NCI-H2171 (cell line): ENCODE results near the gene MACROH2A1.

ENCODE experiments used
- DNase-seq: peaks from one replicate; lab custom pipeline; 2025; lab: John Stamatoyannopoulos, UW

The MACROH2A1 gene

DNA sequence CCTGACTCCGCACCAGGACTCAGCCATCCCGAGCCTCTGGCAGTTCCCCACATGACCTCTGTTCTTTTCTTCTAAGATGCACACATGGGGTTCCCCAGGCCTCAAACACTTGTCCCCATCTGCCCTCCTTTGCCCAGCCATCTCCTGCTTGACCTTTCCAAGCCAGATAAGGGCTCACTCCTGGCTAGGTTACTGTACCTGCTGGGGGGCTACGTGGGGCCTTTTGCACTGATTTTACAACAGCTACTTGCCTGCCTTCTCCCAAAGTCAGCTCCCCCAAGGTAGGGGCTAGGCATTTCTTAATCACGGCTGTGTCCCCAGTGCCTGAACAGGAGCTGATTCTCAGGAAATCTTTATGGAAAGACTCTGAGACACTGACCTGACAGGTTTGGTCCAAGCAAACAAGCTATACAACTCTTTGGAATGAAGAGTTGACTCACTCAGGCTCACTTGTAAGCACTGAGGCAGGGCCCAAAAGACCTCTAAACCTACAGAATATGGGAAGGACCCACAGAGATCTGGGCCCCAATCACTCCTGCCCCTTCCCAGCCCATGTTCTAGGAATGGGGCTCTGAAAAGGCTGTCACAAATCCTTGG lies 2.5 kb downstream of the MACROH2A1 start:
- no peak for DNase-seq

DNA sequence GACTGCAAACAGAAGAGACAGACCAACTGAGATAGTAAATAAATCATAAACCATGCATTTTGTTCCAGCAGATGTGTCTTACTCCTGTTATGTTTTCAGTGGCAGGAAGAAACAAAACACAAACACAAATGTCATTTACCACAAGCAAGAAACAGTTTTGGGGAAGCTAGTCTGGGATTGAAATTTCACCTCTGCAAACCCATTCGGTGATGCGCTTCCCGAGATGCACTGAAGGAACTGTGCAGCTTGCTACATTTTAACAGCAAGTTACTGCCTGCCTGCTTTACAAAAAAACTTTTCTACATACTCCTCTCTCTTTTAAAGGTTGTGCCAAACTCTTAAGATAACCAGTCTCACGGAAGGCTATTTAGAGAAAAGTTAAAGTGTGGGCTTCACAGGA lies 3.2 kb downstream of the MACROH2A1 start:
- no peak for DNase-seq

DNA sequence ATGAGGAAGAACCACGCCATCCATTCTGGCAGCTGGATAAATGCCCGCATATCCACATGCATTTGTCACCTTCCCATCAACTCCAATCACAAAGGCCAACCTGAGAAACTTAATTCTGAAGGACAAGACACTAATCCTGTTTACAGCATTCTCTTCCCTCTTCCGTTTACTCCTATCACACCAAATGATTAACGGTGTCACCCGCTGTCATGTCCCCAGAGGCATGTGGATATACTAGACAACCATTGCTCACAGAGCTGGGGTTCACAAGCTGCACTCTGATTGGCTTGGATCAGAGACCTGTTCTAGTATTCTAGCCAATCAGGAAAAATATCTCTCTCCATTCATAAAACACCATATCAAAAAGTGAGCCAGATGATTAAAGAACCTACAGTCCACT lies 3.6 kb downstream of the MACROH2A1 start:
- no peak for DNase-seq

DNA sequence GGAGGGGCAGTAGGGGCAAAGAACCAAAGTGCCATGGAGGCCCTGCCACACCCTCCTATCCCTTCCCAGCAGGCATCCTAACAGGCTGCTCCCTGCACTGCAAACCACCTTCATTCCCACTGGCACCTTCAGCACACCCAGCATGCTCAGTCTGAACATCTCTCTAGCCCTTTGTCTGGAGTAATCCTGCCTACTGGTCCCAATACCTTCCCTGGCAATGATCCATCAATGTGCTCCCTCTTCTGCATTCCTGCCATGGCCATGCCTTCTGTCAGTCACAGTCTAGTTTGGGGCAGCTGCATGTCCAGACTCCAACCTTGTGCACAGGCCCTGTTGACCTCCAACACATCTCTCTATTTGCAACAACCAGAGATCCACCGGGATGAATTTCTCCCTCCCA lies 4.9 kb downstream of the MACROH2A1 start:
- no peak for DNase-seq

DNA sequence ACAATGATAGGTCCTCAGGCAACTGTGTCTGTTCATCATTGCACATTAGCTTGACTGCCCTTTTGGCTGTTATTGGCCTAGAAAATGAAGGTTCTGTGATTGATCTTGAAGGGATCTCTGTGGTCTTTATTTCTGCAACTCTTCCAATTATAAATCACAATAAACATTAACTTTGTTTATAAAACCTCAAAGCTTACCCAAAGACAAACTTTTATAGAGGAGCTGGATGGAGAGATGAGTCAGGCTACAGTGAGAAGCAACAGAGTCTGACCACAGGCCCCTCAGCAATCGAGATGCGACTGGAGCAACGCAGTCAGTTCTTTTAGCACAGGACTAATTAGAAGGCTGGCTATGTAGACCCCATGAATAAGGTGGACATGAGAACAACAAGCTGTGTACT lies 5.3 kb downstream of the MACROH2A1 start:
- no peak for DNase-seq

DNA sequence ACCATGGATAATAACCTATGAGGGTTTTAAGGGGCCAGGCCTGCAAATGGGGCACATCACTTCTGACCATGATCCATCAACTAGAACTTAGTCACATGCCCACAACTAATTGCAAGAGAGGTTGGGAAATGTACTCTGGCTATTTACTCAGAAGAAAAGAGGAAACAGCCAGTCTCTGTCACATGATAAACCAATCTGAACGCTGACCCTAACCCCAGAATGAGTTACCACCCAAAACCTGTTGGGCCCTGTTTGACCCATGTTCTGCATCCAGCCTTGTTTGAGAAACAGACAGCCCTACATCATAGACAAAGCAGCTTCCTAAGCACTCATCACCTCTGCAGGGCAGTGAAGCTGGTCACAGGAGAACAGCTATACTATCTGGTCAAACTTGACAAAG lies 5.8 kb downstream of the MACROH2A1 start:
- no peak for DNase-seq

DNA sequence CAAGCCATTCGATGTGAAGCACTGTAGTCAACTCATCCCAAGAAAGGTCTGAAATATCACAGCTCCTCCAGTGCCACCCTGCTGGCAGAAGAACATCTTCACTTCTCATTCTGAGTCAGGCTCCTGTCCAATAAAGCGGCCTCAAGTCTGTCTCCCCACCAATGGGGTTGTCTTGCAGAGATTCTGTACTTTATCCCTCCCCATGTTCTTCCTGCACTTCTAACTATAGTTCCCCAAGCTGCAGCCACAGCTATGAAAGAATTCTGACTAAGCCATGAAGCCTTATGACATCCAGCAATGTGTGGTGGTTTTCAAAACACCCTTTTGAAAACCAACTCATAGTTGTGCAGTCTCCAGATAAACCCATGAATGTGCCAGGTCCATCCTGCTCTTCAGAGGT lies 6.8 kb downstream of the MACROH2A1 start:
- no peak for DNase-seq

DNA sequence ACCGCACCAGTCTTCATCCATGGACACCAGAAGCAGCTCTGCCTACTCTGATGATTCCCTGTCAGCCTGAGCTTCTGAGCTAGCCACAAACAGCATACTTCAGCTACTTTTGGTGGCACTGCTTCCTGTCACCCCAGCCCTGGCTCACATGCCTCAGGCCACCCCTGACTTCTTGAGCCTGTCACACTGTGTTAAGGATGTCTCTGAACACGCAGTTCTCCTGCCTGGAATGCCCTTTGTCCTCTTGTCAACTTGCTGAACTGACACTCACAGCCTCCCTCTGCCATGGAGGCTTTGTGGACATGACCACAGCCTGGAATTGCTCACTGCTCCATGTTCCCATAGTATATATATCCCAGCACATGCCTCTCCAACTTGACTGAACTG lies 7.2 kb downstream of the MACROH2A1 start:
- DNase-seq: no peak

DNA sequence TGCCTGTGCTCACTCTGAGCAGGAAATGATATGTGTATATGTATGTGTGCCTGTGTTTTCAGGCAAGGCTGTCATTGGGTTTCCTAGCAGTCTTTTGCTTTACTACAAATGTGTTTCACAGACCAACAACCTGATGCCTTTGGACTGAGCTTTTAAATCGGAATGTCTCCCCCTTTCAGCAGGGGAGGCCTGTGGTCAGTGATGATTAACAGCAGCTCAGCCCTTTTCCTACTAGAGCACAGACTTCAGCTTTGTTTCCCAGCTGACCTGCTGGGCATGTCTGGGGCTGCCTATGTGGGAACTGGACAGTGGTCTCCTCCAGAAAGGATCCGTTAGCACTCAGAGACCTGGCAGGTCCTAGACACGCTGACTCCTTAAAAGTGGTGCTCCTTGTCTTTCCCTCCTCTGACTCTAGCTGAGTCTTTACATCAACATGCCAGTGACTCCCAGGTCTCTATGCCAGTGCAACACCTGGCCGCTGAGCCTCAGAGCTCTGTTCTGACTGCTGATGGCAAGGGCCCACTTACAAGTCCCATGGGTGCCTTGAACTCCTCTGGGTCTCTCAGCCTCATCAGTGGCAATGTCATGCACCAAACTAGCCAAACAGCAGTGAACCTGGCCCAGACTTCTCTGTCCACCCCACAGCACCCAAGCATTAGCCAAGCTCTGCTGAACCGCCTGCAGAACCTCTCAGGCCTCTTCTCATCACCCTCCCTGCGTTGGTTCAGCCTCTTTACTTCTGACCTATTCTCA lies 7.7 kb downstream of the MACROH2A1 start:
- no peak for DNase-seq

DNA sequence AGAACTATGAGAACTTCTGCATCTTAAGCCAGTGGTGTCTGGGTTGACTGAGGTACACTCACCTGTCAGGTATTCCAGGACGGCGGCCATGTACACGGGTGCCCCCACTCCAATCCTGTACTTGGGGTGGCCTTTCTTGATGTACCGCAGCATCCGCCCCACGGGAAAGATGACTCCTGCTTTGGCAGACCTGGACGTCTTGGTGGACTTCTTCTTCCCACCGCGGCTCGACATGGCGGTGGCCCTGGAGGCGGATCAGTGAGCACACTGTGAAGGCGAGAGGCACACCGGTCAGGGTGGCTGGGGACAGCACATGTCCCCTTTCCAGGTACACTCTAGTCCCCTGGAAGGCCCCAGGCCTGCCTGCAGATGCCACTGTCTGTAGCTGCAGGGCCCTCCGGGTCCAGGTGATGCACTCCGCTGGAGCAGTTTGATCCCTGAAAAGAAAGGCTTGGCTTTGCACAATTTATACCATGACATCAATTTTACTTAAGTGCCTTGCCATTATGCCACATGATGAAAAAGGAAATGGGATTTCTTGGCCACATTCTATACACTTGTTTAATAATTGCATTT lies 10.1 kb downstream of the MACROH2A1 start:
- no peak for DNase-seq

DNA sequence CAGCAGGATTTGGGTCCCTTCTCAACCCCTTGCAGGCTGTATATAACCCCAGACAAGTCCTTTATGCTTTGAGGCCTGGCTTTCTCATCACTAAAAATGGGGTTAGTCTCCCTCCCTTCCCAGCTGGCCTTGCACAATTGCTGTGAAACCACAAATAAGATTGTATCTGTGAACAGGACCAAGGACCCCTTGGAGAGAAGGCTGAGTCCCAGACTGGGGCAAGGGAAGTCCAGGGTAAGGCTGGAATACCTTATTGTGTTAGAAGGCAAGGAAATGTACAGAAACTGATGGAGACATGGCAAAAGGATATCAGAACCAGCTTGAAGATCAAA lies 11.4 kb downstream of the MACROH2A1 start:
- DNase-seq: no peak

DNA sequence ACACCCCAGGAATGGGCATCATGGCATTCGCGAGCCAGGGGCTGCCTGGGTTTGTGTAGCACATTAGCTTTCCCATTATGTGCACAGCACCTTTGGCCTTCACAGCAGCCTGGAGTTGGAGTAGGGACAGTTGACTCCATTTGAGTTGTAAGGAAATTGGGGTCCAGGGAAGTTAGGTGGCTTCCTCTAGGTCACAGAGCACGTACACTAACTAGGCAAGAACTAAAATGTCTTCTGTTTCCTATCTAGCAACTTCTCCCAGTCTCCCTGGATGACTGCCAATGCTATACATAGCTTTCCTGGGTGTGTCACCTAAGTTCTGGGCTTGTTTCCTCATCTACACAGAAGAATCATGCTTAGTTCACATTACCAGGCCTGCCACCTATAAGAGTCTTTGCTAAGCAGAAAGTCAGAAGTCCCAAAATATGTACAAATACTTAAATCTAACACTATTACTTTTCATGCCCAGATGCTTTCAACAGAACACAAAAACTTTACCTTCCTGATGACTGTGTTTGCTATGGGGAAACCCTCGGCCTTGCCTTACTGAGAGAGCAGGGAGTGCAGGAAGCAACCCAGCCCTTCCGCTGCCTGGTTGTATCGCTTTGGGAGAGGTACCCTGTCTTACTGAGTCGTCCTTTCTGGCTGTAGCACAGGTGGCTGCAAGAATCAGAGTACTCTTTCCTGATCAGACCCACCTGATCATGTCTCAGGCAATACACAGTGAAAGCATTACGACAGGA lies 12.0 kb downstream of the MACROH2A1 start:
- DNase-seq: no peak

DNA sequence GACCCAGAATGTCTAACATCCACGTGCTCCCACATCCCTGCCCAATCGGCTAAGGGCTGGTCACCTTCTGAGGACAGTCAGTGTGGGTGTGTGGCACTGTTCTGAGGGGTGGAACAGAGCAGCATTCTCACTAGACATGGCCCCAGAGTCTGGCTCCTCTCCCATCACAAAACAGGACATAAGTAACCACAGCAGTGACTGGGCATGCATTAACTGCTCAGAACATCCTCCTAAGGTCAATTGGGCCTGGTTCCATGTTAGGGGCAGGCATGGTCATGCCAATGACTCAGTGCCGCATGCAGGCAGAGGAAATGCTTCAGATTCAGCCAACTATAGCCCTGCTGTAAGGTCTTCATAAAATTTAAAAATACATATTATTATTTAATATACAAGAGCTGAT lies 12.9 kb downstream of the MACROH2A1 start:
- no peak for DNase-seq

DNA sequence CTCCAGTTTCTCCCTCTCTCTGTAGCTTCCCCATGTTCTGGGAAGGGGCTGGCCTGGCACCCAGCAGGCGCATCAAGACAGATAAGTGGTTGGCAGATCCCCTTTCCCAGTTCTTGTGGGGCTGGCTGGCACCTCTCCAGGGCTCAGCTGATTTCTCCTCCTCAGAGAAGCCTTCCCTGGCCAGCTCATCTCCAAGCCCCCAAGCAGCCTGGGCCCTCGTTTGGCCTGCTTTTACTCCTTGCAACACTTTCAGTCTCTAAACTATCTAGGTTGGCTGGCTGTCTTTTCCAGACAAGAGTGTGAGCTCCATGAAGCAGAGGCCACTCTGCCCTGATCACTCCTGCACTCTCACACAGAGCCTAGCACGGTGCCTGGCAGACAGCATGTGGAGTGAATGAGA lies 13.5 kb downstream of the MACROH2A1 start:
- DNase-seq: no peak

DNA sequence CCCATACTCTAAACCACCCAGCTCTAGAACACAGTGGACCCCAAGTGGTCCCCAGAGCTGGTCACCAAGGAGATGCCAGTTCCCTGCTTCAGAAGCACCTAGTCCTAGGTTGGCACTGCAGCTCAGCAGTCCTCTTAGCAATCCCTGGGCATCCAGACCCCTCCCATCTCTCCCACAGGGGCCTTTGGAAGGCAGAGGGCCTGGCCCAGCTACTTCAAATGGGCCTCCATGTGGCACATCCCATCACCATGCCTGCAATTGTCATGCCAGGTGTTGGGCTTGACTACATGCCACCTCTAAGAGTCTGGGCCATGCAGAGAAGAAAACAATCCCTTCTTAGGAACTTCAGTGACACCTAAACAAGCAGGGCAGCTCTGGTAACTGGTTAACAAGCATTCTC lies 14.1 kb downstream of the MACROH2A1 start:
- DNase-seq: no peak

DNA sequence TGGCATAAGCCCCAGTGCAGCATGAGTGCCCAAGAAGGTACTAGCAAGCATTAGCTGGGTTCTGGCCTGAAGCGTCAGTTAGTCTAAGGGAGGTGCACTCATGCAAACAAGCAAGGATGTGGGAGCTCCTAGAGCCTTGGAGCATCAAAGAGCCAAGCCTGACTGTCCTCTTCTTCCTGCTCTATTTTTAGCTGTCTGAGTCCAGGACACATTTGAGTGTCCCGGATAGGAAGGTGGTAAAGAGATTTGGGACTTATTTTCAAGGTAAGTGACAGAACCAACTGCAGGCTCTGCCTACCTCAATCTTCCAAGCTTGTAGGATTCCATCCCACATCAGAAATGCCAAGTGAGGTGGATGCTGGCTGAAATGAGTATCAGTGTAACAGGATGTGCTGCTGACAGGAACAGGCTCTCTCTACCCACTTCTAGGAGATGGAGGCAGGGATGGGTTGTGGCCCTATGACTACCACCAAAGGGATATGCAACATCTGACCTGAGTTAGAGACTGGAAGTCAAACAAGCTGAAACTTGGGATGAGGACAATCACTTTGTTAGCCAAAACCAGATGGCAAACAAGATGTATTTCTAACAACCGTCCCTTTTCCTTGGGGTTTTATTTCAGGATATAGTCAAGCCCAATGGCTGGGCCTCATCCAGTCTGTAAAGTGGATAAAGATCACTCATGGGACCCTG lies 15.1 kb downstream of the MACROH2A1 start:
- no peak for DNase-seq

DNA sequence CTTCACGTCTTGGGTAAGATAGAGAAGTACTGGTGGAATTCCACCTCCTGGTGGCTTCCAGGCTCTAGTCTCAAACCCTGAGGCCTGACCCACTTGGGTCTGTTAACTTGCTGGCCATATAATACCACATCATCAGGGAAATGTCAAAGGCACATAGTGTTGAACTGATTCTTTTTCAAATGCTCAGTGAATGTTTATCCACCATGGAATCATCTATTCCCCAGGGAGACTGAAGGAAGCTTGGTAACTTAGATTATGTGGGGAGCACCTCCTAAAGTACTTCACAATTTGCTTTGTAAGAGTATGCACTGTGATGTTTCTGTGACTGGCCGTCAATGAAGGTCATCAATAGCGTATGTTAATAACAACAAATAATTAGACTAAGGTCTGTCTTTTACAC lies 16.1 kb downstream of the MACROH2A1 start:
- DNase-seq: no peak

DNA sequence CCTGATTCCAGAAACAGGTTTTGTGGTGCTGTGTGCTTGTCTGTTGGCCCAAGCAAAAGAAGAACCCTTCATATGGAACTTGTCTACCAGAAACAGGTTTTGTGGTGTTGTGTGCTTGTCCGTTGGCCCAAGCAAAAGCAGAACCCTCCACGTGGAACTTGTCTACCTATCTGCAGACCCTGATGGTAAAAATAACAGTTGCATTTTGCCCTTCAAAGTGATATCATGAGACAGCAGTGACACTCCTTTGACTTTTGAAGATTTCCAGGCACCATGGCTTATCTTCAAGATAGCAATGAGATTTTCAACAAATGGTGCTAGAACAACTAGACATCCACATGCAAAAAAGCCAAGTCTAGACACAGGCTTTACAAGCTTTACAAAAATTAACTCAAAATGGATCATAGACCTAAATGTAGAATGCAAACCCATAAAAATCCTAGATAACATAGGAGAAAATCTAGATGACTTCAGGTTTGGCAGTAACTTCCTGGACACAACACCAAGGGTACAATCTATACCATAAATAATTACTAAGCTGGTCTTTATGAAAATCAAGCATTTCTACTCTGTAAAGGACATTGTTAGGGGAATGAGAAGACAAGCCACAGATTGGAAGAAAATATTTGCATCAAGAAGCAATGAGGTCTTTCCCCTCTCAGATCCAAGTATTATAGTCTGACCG lies 16.8 kb downstream of the MACROH2A1 start:
- DNase-seq: no peak

DNA sequence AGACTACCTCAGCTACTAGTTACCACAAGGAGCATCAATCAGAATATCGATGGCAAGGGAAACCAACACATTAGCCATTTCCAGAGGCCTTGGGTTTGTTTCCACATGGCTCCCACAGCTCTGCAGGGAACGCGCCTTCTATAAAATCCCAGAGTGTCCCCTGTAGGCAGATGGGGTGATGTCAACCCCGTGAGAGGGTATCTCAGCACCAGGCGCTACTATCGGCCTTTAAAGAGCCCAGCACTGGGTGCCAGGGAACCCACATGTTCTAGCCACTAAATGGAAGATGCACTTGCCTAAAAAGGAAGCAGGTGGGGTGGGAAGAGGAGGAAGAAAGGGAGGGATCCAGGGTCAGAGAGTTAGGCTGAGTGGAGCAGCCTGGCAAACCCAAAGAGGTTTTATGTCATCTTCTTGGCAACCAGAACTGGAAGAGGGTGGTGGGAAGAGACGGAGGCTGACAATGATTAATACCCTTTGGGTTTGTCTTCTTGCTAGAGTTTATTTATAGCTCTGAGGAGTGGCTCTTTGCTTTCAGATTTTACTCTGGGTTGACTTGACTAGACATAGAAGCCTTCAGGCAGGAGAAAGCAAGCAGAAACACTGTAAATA lies 19.9 kb downstream of the MACROH2A1 start:
- no peak for DNase-seq

DNA sequence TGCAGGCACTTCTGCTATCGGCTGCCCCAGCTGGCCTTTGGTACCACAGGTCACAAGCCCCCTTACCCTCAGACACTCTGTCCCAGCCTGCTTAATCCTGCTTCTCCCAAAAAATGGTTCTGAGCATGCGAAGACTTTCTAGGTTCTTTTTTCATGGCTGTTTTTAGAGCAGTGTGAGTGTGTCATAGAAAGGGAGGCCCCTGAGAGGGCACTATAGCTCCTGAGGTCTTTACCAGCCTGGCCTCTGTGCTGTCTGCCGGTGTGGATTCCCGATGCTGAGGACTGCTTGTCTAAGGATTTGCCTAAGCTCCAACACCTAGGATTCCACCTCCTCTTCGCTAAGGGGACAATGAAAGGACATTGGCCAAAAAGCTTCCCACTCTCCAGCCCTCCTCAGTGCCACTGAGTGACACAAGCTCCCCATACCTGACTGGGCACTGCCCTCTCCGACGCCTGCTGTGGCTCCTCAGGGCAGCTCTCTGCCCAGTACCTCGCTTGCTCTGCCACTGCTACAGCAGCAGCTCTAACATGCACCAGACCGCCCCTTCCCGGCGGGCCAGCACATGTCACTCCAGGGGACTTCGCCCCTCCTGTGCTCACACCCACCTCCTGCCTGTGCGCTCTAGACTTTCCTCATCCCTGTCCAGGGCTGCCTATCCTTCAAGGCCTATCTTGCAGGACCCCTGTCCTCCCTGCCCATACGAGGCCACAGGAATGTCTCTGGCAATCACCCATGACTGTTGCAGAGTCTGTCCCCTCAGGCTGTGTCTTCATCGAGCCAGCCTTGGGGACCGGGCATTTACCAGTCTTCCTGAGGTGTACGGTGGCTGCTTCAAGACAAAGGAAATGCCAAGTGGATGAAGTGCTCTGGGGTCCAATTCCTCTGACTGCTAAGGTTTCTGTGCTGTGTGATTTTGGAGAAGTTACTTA lies 21.0 kb downstream of the MACROH2A1 start:
- DNase-seq: no peak
